GM21619 (cell line): ENCODE measurements around the gene CST5.
"Not testable (repeated sequence)": the region's sequence is repeated elsewhere in the genome, so short reads cannot be mapped to it uniquely, and the experiment has no call there.

Experiments used
- ATAC-seq: cut with Tn5 transposase; IDR thresholded peaks from one replicate; pipeline ENCODE4 v1.9.1; 2021; ENCODE audit not compliant: unreplicated experiment

Gene CST5

GRCh38 chr20:23856736-23857135 is 22.8 kb downstream of the CST5 start:
- no peak for ATAC-seq

- ATAC-seq, result no peak
Measured at GRCh38 chr20:23856226-23856625, 23.3 kb downstream of the CST5 start.

GRCh38 chr20:23841693-23842092 is 37.9 kb downstream of the CST5 start:
- ATAC-seq, result no peak

- ATAC-seq, result no peak
Measured at GRCh38 chr20:23835716-23836115, 43.8 kb downstream of the CST5 start.

- no peak for ATAC-seq
Measured at GRCh38 chr20:23832775-23833513, 46.6 kb downstream of the CST5 start.

- ATAC-seq, result not testable (repeated sequence)
Measured at GRCh38 chr20:23831961-23832360, 47.6 kb downstream of the CST5 start.

- no peak for ATAC-seq
Measured at GRCh38 chr20:23826541-23827021, 53.0 kb downstream of the CST5 start, which contains the start of gene CST2. Gene CST2 (minus strand): TSS chr20:23826729. CDS start chr20:23826660, 69 bp downstream.
